ENCODE results near the gene ALG1.
"Not testable (repeated sequence)": the region's sequence is repeated elsewhere in the genome, so short reads cannot be mapped to it uniquely, and the experiment has no call there.

Gene ALG1

GRCh38 chr16:5073279-5073629 is 1.6 kb downstream of the ALG1 start:
- DNase-seq (ENCODE audit: low spot score) = no peak

DNA sequence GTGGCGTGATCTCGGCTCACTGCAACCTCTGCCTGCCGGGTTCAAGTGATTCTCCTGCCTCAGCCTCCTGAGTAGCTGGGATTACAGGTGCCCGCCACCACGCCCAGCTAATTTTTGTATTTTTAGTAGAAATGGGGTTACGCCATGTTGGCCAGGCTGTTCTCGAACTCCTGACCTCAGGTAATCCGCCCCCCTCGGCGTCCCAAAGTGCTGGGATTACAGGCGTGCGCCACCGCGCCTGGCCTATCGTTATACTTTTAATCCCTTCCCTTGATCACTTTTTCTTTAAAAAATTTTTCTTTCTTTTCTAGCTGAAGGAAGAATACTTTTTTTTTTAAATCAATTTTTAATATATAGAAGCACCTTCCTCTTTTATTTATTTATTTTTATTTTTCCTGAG is 2.1 kb downstream of the ALG1 start:
- DNase-seq (ENCODE audit: low spot score) = not testable (repeated sequence)

GRCh38 chr16:5075637-5076036 is 4.0 kb downstream of the ALG1 start:
- DNase-seq (ENCODE audit: low spot score) = no peak

GRCh38 chr16:5077304-5077703 is 5.7 kb downstream of the ALG1 start:
- DNase-seq (ENCODE audit: low spot score) = no peak

GRCh38 chr16:5078626-5079025 is 7.0 kb downstream of the ALG1 start:
- no peak for DNase-seq (ENCODE audit: low spot score)

- DNase-seq (ENCODE audit: low spot score) = not testable (repeated sequence)
These were observed 8.8 kb downstream of the ALG1 start for GRCh38 chr16:5080461-5080860.

GRCh38 chr16:5080996-5081395 is 9.4 kb downstream of the ALG1 start:
- not testable (repeated sequence) for DNase-seq (ENCODE audit: low spot score)

DNA sequence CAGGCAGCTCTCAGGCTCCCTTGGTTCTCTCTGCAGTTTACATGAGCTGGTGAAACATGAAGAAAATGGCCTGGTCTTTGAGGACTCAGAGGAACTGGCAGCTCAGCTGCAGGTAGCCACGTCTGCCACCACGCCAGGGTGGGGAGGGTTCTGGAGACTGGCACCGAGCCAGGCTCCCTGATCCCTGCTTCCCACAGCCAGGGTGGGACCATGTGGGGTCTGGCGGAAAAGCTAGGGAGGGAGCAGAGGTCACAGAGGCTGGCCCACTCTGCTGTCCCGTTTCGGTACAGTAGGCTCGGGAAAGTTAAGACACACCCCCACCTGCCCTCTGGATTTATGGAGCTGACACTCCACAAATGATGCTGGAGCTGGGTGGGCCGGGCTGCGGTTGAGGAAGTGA is 12.0 kb downstream of the ALG1 start:
- not testable (repeated sequence) for DNase-seq (ENCODE audit: low spot score)

GRCh38 chr16:5084099-5084731 is 12.6 kb downstream of the ALG1 start:
- not testable (repeated sequence) for DNase-seq (ENCODE audit: low spot score)

GRCh38 chr16:5084802-5085201 is 13.2 kb downstream of the ALG1 start:
- DNase-seq (ENCODE audit: low spot score) = peak; percentile 55

DNA sequence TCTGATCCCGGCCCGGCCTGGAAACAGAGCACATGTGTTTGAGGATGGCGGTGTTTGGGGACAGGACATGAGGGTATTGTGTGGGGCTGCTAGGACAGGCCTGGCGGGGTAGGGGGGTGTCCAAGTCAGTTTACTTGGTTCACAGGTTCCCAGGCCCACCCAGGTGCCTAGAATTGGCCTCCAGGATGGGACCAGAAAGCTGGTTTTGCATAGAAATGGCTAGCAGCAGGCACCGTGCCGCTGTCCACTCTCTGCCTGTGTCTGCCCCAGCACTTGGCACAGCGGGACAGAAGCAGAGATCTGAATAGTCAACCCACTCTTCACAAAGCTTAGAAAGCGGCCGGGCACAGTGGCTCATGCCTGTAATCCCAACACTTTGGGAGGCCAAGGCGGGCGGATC is 14.1 kb downstream of the ALG1 start:
- DNase-seq (ENCODE audit: low spot score) = not testable (repeated sequence)

DNA sequence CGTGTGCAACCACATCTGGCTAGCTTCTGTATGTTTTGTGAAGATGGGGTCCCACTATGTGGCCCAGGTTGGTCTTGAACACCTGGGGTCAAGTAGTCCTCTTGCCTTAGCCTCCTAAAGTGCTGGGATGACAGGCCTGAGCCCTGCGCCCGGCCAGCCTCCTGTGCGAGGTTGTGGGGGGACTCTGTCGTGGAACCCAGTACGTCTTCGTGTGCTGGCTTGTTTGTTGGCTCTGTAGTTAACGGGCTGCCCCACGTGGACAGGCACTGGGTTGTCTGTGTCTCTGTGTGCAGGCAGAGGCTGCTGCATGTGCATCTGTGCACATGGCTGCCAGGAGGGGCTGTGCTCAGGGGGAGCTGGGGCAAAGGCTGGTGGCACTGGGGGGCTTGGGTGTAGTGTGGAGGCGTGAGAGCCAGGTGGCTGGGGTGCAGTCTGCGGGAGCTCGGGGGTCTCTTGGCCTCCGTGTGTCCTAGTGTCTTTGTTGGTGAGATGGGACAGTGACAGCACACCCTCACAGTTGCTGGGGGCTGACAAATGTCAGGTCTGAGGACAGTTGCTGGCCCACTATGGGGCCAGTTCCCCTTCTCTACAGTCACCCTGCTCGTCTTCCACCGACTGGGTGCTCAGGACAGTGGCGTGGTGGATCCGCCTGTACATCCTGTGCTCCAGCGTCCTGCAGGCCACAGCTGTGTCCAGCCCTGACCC is 16.6 kb downstream of the ALG1 start:
- DNase-seq (ENCODE audit: low spot score) = not testable (repeated sequence)

- DNase-seq (ENCODE audit: low spot score) = not testable (repeated sequence)
These were observed 17.3 kb downstream of the ALG1 start for GRCh38 chr16:5088936-5089335.

- DNase-seq (ENCODE audit: low spot score) = not testable (repeated sequence)
These were observed 18.4 kb downstream of the ALG1 start for GRCh38 chr16:5089911-5090555.

- DNase-seq (ENCODE audit: low spot score) = not testable (repeated sequence)
These were observed 18.9 kb downstream of the ALG1 start for GRCh38 chr16:5090592-5090991.

- DNase-seq (ENCODE audit: low spot score) = not testable (repeated sequence)
These were observed 21.4 kb downstream of the ALG1 start for GRCh38 chr16:5093081-5093480.

- DNase-seq (ENCODE audit: low spot score) = not testable (repeated sequence)
These were observed 22.1 kb downstream of the ALG1 start for GRCh38 chr16:5093746-5094145.

- not testable (repeated sequence) for DNase-seq (ENCODE audit: low spot score)
These were observed 23.6 kb downstream of the ALG1 start for GRCh38 chr16:5095145-5095830.

- not testable (repeated sequence) for DNase-seq (ENCODE audit: low spot score)
These were observed 24.9 kb downstream of the ALG1 start for GRCh38 chr16:5096437-5097060.

DNA sequence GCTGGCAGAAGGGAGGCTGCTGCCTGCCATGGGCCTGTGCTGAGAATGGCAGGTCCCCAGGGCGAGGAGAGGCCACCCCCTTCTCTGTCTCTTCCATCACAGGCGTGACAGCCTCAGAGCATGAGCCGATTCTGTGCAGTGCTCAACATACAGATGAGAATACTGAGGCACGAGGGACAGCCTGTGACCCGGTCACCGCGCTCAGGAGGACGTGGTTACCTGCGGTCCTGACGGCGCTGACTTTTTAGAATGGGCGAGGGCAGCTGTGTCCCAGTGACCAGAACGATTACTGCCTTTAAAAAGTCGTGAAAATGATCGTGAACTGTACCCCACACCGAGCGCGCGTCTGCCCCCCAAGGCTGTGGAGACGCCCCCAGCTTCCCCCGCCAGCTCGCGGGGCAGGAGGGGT is 25.4 kb downstream of the ALG1 start:
- DNase-seq (ENCODE audit: low spot score) = peak; percentile 17

DNA sequence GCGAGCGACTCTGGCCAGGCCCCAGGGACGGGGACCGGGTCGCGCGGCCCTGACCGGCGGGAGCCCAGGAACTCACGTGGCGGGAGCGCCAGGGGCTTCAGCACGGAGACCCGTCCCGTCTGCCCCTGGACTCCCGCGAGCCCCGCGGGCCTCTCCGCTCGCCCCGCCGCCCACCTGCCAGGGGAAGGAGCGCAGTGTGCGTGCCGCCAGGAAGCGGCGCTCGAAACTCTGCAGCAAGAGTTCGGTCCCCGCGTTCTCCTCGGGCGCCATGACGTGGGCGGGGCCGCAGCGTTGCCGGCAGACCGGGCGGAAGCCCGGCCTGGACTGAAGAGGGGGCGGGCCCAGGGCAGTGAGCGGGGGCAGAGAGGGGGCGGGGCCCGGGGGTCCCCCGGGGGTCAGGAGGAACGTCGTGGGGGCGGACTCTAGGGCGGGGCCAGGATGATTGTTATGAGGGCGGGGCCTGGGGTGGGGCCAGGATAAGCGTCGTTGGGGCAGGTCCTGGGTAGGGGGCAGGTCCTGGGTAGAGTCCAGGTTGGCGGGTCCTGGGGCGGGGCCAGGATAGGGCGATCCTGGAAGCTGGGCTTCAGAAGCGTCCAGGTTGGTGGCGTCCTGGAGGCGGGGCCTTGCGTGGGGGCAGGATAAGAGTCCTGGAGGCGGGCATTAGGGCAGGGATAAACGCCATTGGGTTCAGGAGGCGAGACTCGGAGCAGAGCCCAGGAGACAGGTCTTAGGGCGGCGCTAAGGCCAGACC is 26.0 kb downstream of the ALG1 start, which contains the start of gene EEF2KMT:
Gene EEF2KMT, minus strand, starts transcription at position 326 of the 751 bp plus-strand sequence. Its CDS starts 56 bp downstream, at position 270.
- DNase-seq (ENCODE audit: low spot score) = peak; percentile 96

Measured in CD4-positive, alpha-beta T cell treated with Interleukin-15 for 4 hours (primary cell).